Caco-2 (cell line): ENCODE measurements around the gene CAMK2D. TPM values are rescaled to one million over a fixed set of nuclear protein-coding genes. Genes with fewer than 3 reads are reported as not detected.

Experiments
- BruUV-seq: library from RNA; stranded (reverse); fragments of 400-500 nt; replicated peaks from 2 replicates; lab custom pipeline; 2021; lab: Mats Ljungman, UMichigan
- CTCF ChIA-PET: fragments of 300-600 bp; sonication (Branson Sonifier 250); formaldehyde crosslinking; loops from one replicate; lab custom pipeline; 2022; ENCODE audit warnings: antibody characterized with exemption; lab: Charles Lee
- POLR2A ChIA-PET: fragments of 300-600 bp; sonication (Branson Sonifier 250); formaldehyde crosslinking; loops from one replicate; lab custom pipeline; 2022; ENCODE audit warnings: antibody characterized with exemption; lab: Charles Lee
- DNase-seq, 2 experiments: peaks; one replicate each; pipeline versions ENCODE4 v3.0.0 to v3.0.0-alpha.2; 2020 to 2022
- H3K27me3 ChIP-seq: replicated peaks from 2 replicates; pipeline ENCODE4 v1.6.0; 2011; ENCODE audit warnings: low read length; ENCODE audit not compliant: control insufficient read depth, insufficient read depth
- H3K36me3 ChIP-seq: 2 replicates; pipeline ENCODE4 v1.5.1; 2011; ENCODE audit warnings: low read length; ENCODE audit not compliant: control insufficient read depth, insufficient read depth
- H3K4me1 ChIP-seq: fragments of 250-450 bp; sonication (Bioruptor Pico); 2 replicates; pipeline ENCODE4 v1.5.1; 2020; ENCODE audit warnings: mild to moderate bottlenecking
- H3K4me3 ChIP-seq: 2 replicates; pipeline ENCODE4 v1.5.1; 2011; ENCODE audit warnings: low read depth, mild to moderate bottlenecking, control low read depth, low read length
- H3K9me3 ChIP-seq: fragments of 250-450 bp; sonication (Bioruptor Pico); 2 replicates; pipeline ENCODE4 v1.5.1; 2020; ENCODE audit warnings: mild to moderate bottlenecking, moderate library complexity
- H3K27ac Mint-ChIP-seq: one replicate; pipeline ENCODE4 v1.8.0; 2022; ENCODE audit warnings: mixed read lengths; ENCODE audit not compliant: unreplicated experiment
- H3K27me3 Mint-ChIP-seq: one replicate; pipeline ENCODE4 v1.8.0; 2022; ENCODE audit warnings: mixed read lengths; ENCODE audit not compliant: insufficient read depth, unreplicated experiment
- H3K36me3 Mint-ChIP-seq: one replicate; pipeline ENCODE4 v1.8.0; 2022; ENCODE audit warnings: mild to moderate bottlenecking, mixed read lengths; ENCODE audit not compliant: insufficient read depth, unreplicated experiment
- H3K4me1 Mint-ChIP-seq: one replicate; pipeline ENCODE4 v1.8.0; 2022; ENCODE audit warnings: low read depth, mixed read lengths; ENCODE audit not compliant: unreplicated experiment
- H3K4me3 Mint-ChIP-seq: one replicate; pipeline ENCODE4 v1.8.0; 2022; ENCODE audit warnings: mild to moderate bottlenecking, moderate library complexity, mixed read lengths; ENCODE audit not compliant: unreplicated experiment
- H3K9me3 Mint-ChIP-seq: one replicate; pipeline ENCODE4 v1.8.0; 2022; ENCODE audit warnings: mixed read lengths; ENCODE audit not compliant: unreplicated experiment
- CTCF ChIP-seq, 2 experiments: fragments of 200-600 bp in 1 of 2; IDR thresholded peaks; 1 replicate in 1 of 2; 2 replicates in 1 of 2; pipeline versions ENCODE4 v1.5.1 to v1.8.0; 2011 to 2022; ENCODE audit warnings: antibody characterized with exemption in 1 of 2, control low read depth in 1 of 2, inconsistent platforms in 1 of 2, low read depth in 1 of 2, low read length in 1 of 2, mild to moderate bottlenecking in 1 of 2, moderate library complexity in 1 of 2; ENCODE audit not compliant: insufficient read depth in 1 of 2, severe bottlenecking in 1 of 2, unreplicated experiment in 1 of 2
- intact Hi-C: fragments of 100-400 bp; cut with micrococcal nuclease; formaldehyde crosslinking; loops from one replicate; pipeline ENCODE4 v1.10.0; 2022; ENCODE audit not compliant: unreplicated experiment
- total RNA-seq: library from RNA; stranded (reverse); gene quantifications from 2 replicates; pipeline ENCODE4 v1.2.3, GENCODE V29; 2022

CAMK2D gene
- total RNA-seq, 1 experiment from 2014 or later, result 65.6 TPM

GRCh38 chr4:113776679-113777078, 15.1 kb upstream of the CAMK2D start:
- Mint-ChIP-seq H3K4me1 (no peaks in the 10 kb centered on the region), H3K27ac (no peak overlapping the region), H3K9me3 (no peaks in the 10 kb centered on the region), H3K36me3 (no peaks in the 10 kb centered on the region), H3K4me3 (no peak overlapping the region), H3K27me3 (no peaks in the 10 kb centered on the region)
- intact Hi-C loops, result no loop called here
- Histone ChIP-seq H3K4me1 (no peaks in the 10 kb centered on the region), H3K4me3 (no peak overlapping the region), H3K27me3 (no peaks in the 10 kb centered on the region), H3K9me3 (no peaks in the 10 kb centered on the region; the same call in 1 of the 2 replicates), H3K36me3 (no peaks in the 10 kb centered on the region)
- TF ChIP-seq CTCF (IDR thresholded peaks at IDR 0.05; ENCODE audit: insufficient read depth in 1 of 2, low read depth in 1 of 2, low read length in 1 of 2, severe bottlenecking in 1 of 2, unreplicated experiment in 1 of 2), result no peak
- no TSS peak for BruUV-seq
- ChIA-PET POLR2A (no interaction called here), CTCF (no interaction called here)
- DNase-seq, result no peak

GRCh38 chr4:113776016-113776415, 14.5 kb upstream of the CAMK2D start:
- Histone ChIP-seq H3K4me1 (no peaks in the 10 kb centered on the region), H3K36me3 (no peaks in the 10 kb centered on the region), H3K27me3 (no peaks in the 10 kb centered on the region), H3K4me3 (no peak overlapping the region), H3K9me3 (no peaks in the 10 kb centered on the region)
- H3K4me3 Mint-ChIP-seq, result no peak overlapping the region
- H3K4me1 Mint-ChIP-seq, result no peaks in the 10 kb centered on the region
- H3K9me3 Mint-ChIP-seq, result no peaks in the 10 kb centered on the region
- no peak for TF ChIP-seq CTCF (IDR thresholded peaks at IDR 0.05; ENCODE audit: insufficient read depth in 1 of 2, low read depth in 1 of 2, low read length in 1 of 2, severe bottlenecking in 1 of 2, unreplicated experiment in 1 of 2)
- no peaks in the 10 kb centered on the region for H3K27me3 Mint-ChIP-seq
- CTCF ChIA-PET, result no interaction called here
- POLR2A ChIA-PET, result no interaction called here
- H3K27ac Mint-ChIP-seq, result no peak overlapping the region
- no peaks in the 10 kb centered on the region for H3K36me3 Mint-ChIP-seq
- no peak for DNase-seq
- intact Hi-C loops, result no loop called here
- BruUV-seq, result no TSS peak

GRCh38 chr4:113773756-113774155, 12.2 kb upstream of the CAMK2D start:
- no peak overlapping the region for H3K4me3 Mint-ChIP-seq
- DNase-seq, result no peak
- intact Hi-C loops, result no loop called here
- no peaks in the 10 kb centered on the region for H3K27me3 Mint-ChIP-seq
- H3K27ac Mint-ChIP-seq, result no peak overlapping the region
- Histone ChIP-seq H3K9me3 (no peaks in the 10 kb centered on the region), H3K4me3 (no peak overlapping the region), H3K27me3 (no peaks in the 10 kb centered on the region), H3K36me3 (no peaks in the 10 kb centered on the region), H3K4me1 (no peaks in the 10 kb centered on the region)
- no peaks in the 10 kb centered on the region for H3K9me3 Mint-ChIP-seq
- no TSS peak for BruUV-seq
- no peaks in the 10 kb centered on the region for H3K4me1 Mint-ChIP-seq
- TF ChIP-seq CTCF (IDR thresholded peaks at IDR 0.05; ENCODE audit: insufficient read depth in 1 of 2, low read depth in 1 of 2, low read length in 1 of 2, severe bottlenecking in 1 of 2, unreplicated experiment in 1 of 2), result no peak
- POLR2A ChIA-PET, result no interaction called here
- CTCF ChIA-PET, result no interaction called here
- H3K36me3 Mint-ChIP-seq, result no peaks in the 10 kb centered on the region
